Suprapubic skin (tissue), 3 donors: Measurements from ENCODE around the gene STH.

Source experiments
- CTCF ChIP-seq, 2 donors: fragments of 200-600 bp in 1 of 2; fragments of 450-650 bp in 1 of 2; sonication (generic) in 1 of 2; IDR thresholded peaks; one replicate each; pipeline ENCODE4 v1.5.1; 2016 to 2019; ENCODE audit warnings: antibody characterized with exemption in 2 of 2, mild to moderate bottlenecking in 1 of 2, moderate library complexity in 1 of 2
- POLR2A ChIP-seq, 2 donors: fragments of 450-650 bp; IDR thresholded peaks; one replicate each; pipeline ENCODE4 v1.6.1; 2017; ENCODE audit warnings: antibody characterized with exemption in 2 of 2, mild to moderate bottlenecking in 2 of 2, moderate library complexity in 2 of 2

GRCh38 chr17:46045639-46046038, 46.6 kb downstream of the STH start:
- TF ChIP-seq CTCF (IDR thresholded peaks at IDR 0.05): no peak
- TF ChIP-seq POLR2A (IDR thresholded peaks at IDR 0.05): no peak
